Uterus (tissue), 4 donors: Measurements from ENCODE around the gene BSDC1. TPM values are rescaled to one million over a fixed set of nuclear protein-coding genes. Genes with fewer than 3 reads are reported as not detected.

Experiments
- DNase-seq, 2 donors: peaks; one replicate each; pipeline ENCODE4 v3.0.0-alpha.2; 2019 to 2020
- H3K27ac ChIP-seq, 2 donors: fragments of 200-600 bp; sonication (generic); 1 replicate in 1 of 2; 2 replicates in 1 of 2; pipeline ENCODE4 v1.5.1; 2016 to 2018
- H3K27me3 ChIP-seq, 2 donors: fragments of 200-600 bp; sonication (generic); one replicate each; pipeline ENCODE4 v1.5.1; 2018 to 2019; ENCODE audit warnings: control low read depth in 1 of 2
- H3K36me3 ChIP-seq, 2 donors: fragments of 200-600 bp; sonication (generic); one replicate each; pipeline ENCODE4 v1.5.1; 2019; ENCODE audit warnings: control low read depth in 1 of 2
- H3K4me1 ChIP-seq, 2 donors: fragments of 200-600 bp; sonication (generic); one replicate each; pipeline ENCODE4 v1.5.1; 2018 to 2019; ENCODE audit warnings: control low read depth in 1 of 2
- H3K4me3 ChIP-seq, 2 donors: fragments of 200-600 bp; sonication (generic); 1 replicate in 1 of 2; 2 replicates in 1 of 2; pipeline ENCODE4 v1.5.1; 2018 to 2019; ENCODE audit warnings: mild to moderate bottlenecking in 1 of 2
- H3K9me3 ChIP-seq, 2 donors: fragments of 200-600 bp; sonication (generic); one replicate each; pipeline ENCODE4 v1.5.1; 2019; ENCODE audit warnings: control low read depth in 1 of 2
- CTCF ChIP-seq, 4 experiments: fragments of 200-600 bp in 2 of 4; fragments of 450-650 bp in 2 of 4; sonication (generic) in 2 of 4; IDR thresholded peaks; one replicate each; pipeline ENCODE4 v1.5.1; 2016 to 2019; ENCODE audit warnings: antibody characterized with exemption in 4 of 4, mild to moderate bottlenecking in 2 of 4, moderate library complexity in 1 of 4
- POLR2A ChIP-seq, 2 donors: fragments of 450-650 bp; IDR thresholded peaks; one replicate each; pipeline ENCODE4 v1.6.1; 2016; ENCODE audit warnings: antibody characterized with exemption in 2 of 2, mild to moderate bottlenecking in 1 of 2, moderate library complexity in 1 of 2
- intact Hi-C: fragments of 100-400 bp; cut with DNase I; formaldehyde crosslinking; loops from one replicate; pipeline ENCODE4 v1.15.1; 2023; ENCODE audit warnings: low total_unique reads
- total RNA-seq, 4 donors: library from RNA; depleted of rRNA in 3 of 4; stranded (reverse); fragments of >200 nt in 3 of 4; gene quantifications; one replicate each; pipeline versions ENCODE4 v1.1.0 to v1.2.4, GENCODE V29; 2014 to 2023
- donor health status: DM: yes; HTN: yes; CAD: no.

The BSDC1 gene
- total RNA-seq, 4 donors from 2014 or later = 25.9 to 77.4 (median 65.2) TPM

- H3K9me3 ChIP-seq = peaks cover 0 to 10% of the 10 kb centered on the region in 2 donors
- no peaks in the 10 kb centered on the region for H3K36me3 ChIP-seq
- H3K4me1 ChIP-seq = no peaks in the 10 kb centered on the region
- no peak overlapping the region for H3K27ac ChIP-seq
- TF ChIP-seq POLR2A (IDR thresholded peaks at IDR 0.05) (no peak), CTCF (IDR thresholded peaks at IDR 0.05) (no peak)
- no peak for DNase-seq
- intact Hi-C loops = no loop called here
- H3K27me3 ChIP-seq = no peaks in the 10 kb centered on the region
- no peak overlapping the region for H3K4me3 ChIP-seq
Observed at GRCh38 chr1:32411261-32411660, 17.0 kb upstream of the BSDC1 start.

- H3K27me3 ChIP-seq = no peaks in the 10 kb centered on the region
- intact Hi-C loops = no loop called here
- no peak overlapping the region for H3K4me3 ChIP-seq
- DNase-seq = no peak
- no peak overlapping the region for H3K27ac ChIP-seq
- TF ChIP-seq POLR2A (IDR thresholded peaks at IDR 0.05) = no peak
- no peak for TF ChIP-seq CTCF (IDR thresholded peaks at IDR 0.05)
- H3K9me3 ChIP-seq = no peaks in the 10 kb centered on the region
- H3K36me3 ChIP-seq = no peaks in the 10 kb centered on the region
- H3K4me1 ChIP-seq = no peaks in the 10 kb centered on the region
Observed at GRCh38 chr1:32406629-32407111, 12.4 kb upstream of the BSDC1 start.

- DNase-seq = no peak
- Histone ChIP-seq H3K4me3 (no peak overlapping the region), H3K27ac (no peak overlapping the region), H3K9me3 (no peaks in the 10 kb centered on the region), H3K27me3 (no peaks in the 10 kb centered on the region), H3K4me1 (no peaks in the 10 kb centered on the region), H3K36me3 (no peaks in the 10 kb centered on the region)
- TF ChIP-seq POLR2A (IDR thresholded peaks at IDR 0.05) (no peak), CTCF (IDR thresholded peaks at IDR 0.05) (no peak)
- intact Hi-C loops = no loop called here
Observed at GRCh38 chr1:32405672-32406467, 11.6 kb upstream of the BSDC1 start.

GRCh38 chr1:32404946-32405345, 10.7 kb upstream of the BSDC1 start:
- intact Hi-C loops = no loop called here
- no peak overlapping the region for H3K27ac ChIP-seq
- H3K27me3 ChIP-seq = no peaks in the 10 kb centered on the region
- no peak overlapping the region for H3K4me3 ChIP-seq
- H3K4me1 ChIP-seq = no peaks in the 10 kb centered on the region
- H3K9me3 ChIP-seq = no peaks in the 10 kb centered on the region
- no peak for DNase-seq
- no peaks in the 10 kb centered on the region for H3K36me3 ChIP-seq
- TF ChIP-seq CTCF (IDR thresholded peaks at IDR 0.05) (no peak), POLR2A (IDR thresholded peaks at IDR 0.05) (no peak)

GRCh38 chr1:32400876-32401631, 6.8 kb upstream of the BSDC1 start:
- H3K27ac ChIP-seq = peak overlapping the region; percentile 59 to 67
- TF ChIP-seq POLR2A (IDR thresholded peaks at IDR 0.05) (no peak), CTCF (IDR thresholded peaks at IDR 0.05) (peak; percentile 88 to 93 (median 90))
- H3K27me3 ChIP-seq = no peaks in the 10 kb centered on the region
- H3K4me3 ChIP-seq = no peak overlapping the region
- DNase-seq = peak; percentile 87 to 88
- H3K9me3 ChIP-seq = no peaks in the 10 kb centered on the region
- intact Hi-C loops = no loop called here
- no peaks in the 10 kb centered on the region for H3K36me3 ChIP-seq
- no peaks in the 10 kb centered on the region for H3K4me1 ChIP-seq
